Upper lobe of left lung (tissue), 4 donors: ENCODE results near the gene AKAP5.

Source experiments
- POLR2A ChIP-seq, 4 donors: fragments of 450-650 bp; IDR thresholded peaks; one replicate each; pipeline ENCODE4 v1.5.1; 2016 to 2017; ENCODE audit warnings: antibody characterized with exemption in 4 of 4, mild to moderate bottlenecking in 2 of 4
- POLR2AphosphoS5 ChIP-seq, 2 donors: sonication (generic); formaldehyde crosslinking; IDR thresholded peaks; one replicate each; pipeline ENCODE4 v1.5.1; 2017; ENCODE audit warnings: antibody characterized with exemption in 2 of 2

DNA sequence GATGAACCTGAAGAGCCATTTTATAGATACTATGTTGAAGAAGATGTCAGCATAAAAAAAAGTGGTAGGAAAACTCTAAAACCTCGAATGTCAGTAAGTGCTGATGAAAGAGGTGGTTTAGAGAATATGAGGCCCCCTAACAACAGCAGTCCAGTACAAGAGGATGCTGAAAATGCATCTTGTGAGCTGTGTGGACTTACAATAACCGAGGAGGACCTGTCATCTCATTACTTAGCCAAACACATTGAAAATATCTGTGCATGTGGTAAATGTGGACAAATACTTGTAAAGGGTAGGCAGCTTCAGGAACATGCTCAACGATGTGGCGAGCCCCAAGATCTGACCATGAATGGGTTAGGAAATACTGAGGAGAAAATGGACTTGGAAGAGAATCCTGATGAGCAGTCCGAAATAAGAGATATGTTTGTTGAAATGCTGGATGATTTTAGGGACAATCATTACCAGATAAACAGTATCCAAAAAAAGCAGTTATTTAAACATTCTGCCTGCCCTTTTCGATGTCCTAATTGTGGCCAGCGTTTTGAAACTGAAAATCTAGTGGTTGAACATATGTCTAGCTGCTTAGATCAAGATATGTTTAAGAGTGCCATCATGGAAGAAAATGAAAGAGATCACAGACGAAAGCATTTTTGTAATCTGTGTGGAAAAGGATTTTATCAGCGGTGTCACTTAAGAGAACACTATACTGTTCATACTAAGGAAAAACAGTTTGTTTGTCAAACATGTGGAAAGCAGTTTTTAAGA is 57.5 kb downstream of the AKAP5 start:
- TF ChIP-seq POLR2A (IDR thresholded peaks at IDR 0.05) (no peak), POLR2AphosphoS5 (IDR thresholded peaks at IDR 0.05) (no peak)
